Measurements from ENCODE around the gene DUOXA2. TPM values are rescaled to one million over a fixed set of nuclear protein-coding genes. Genes with fewer than 3 reads are reported as not detected.
A peak's percentile ranks its signal among the peaks of the same experiment; 100 is the strongest.

DUOXA2 gene
- total RNA-seq, 4 donors from 2014 or later: 0.49 to 0.62 TPM; not detected in 2

DNA sequence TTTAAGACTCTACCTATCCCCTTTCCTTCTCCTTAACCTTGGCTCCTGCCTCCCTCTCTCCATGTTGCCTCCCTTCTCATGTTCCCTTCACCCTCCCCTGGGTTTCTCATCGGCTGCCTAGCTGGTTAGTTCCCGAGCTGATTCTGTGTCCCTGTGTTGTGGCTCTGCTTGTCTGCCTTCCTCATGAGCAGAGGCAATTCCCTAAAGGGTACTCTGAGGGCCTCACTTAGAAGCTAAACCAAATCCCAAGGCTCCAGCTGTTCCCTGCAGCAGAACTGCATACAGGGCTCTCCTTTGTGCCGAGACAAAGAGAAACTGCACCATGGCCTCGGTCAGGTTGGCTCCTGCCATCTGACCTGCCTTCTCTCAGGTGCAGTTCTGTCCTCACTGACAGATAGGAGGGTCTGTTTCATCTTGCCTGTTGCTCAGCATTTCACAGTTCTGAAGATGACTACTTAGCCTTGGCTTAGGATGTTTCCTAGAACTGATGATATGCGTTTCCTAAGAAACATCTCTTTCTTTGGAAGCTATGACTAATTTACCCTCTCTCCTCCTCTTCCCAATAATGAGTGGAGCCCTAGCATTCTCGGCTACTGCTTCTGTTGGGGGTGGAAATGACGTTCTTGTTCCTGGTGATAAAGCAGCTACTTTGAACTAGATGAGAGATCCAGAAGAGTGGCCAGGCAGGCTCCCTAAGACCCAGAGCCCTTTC, 42.8 kb downstream of the DUOXA2 start:
- no peaks in the 10 kb centered on the region for H3K4me1 ChIP-seq
- WGBS, 2 donors (ENCODE audit: low coverage in 1 of 2): 61 to 63% methylated on average over 4 to 6 of the region's 7 CpGs
- peaks cover 0 to 8% of the 10 kb centered on the region in 2 donors for H3K36me3 ChIP-seq
- H3K27me3 ChIP-seq: no peaks in the 10 kb centered on the region
- H3K9me3 ChIP-seq: no peaks in the 10 kb centered on the region
- no peak overlapping the region for H3K4me3 ChIP-seq
- no peak overlapping the region for H3K27ac ChIP-seq
- no peak for ATAC-seq
- TF ChIP-seq POLR2AphosphoS5 (IDR thresholded peaks at IDR 0.05) (no peak), POLR2A (IDR thresholded peaks at IDR 0.05) (no peak), EP300 (IDR thresholded peaks at IDR 0.05) (no peak)
- TF ChIP-seq, protein P1, sequence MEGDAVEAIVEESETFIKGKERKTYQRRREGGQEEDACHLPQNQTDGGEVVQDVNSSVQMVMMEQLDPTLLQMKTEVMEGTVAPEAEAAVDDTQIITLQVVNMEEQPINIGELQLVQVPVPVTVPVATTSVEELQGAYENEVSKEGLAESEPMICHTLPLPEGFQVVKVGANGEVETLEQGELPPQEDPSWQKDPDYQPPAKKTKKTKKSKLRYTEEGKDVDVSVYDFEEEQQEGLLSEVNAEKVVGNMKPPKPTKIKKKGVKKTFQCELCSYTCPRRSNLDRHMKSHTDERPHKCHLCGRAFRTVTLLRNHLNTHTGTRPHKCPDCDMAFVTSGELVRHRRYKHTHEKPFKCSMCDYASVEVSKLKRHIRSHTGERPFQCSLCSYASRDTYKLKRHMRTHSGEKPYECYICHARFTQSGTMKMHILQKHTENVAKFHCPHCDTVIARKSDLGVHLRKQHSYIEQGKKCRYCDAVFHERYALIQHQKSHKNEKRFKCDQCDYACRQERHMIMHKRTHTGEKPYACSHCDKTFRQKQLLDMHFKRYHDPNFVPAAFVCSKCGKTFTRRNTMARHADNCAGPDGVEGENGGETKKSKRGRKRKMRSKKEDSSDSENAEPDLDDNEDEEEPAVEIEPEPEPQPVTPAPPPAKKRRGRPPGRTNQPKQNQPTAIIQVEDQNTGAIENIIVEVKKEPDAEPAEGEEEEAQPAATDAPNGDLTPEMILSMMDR (IDR thresholded peaks at IDR 0.05): no peak

DNA sequence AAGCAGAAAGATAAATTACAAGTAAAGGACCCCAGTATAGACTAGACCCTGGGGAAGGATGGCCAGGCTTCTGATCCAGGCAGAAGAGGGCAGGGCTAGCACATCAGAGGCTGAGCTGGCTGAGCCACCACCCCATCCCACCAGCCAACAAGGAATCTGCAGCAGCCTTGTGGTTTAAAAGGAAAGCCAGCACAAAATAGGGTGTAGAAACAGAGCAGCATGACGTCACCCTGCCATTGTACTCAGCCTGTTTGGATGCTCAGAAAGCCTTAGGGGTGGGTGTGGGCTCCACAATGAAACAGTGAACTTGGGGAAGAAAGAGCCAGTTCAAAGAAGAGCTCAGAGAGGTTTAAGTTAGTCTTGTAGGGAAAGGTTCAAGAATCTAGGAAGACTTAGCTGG, 43.8 kb downstream of the DUOXA2 start:
- peak; percentile 21 for ATAC-seq
- TF ChIP-seq POLR2A (IDR thresholded peaks at IDR 0.05) (no peak), EP300 (IDR thresholded peaks at IDR 0.05) (no peak), POLR2AphosphoS5 (IDR thresholded peaks at IDR 0.05) (no peak)
- TF ChIP-seq, protein P1 (IDR thresholded peaks at IDR 0.05): no peak
- H3K36me3 ChIP-seq: no peaks in the 10 kb centered on the region
- WGBS, 2 donors (ENCODE audit: low coverage in 1 of 2): 50% methylated on average over 1 of the region's 1 CpG; no CpG with 5 or more reads in 1 of the 2 donors
- H3K4me3 ChIP-seq: no peak overlapping the region
- H3K4me1 ChIP-seq: peaks cover 0 to 7% (median 3%) of the 10 kb centered on the region in 3 donors
- H3K27ac ChIP-seq: no peak overlapping the region
- no peaks in the 10 kb centered on the region for H3K27me3 ChIP-seq
- H3K9me3 ChIP-seq: no peaks in the 10 kb centered on the region

DNA sequence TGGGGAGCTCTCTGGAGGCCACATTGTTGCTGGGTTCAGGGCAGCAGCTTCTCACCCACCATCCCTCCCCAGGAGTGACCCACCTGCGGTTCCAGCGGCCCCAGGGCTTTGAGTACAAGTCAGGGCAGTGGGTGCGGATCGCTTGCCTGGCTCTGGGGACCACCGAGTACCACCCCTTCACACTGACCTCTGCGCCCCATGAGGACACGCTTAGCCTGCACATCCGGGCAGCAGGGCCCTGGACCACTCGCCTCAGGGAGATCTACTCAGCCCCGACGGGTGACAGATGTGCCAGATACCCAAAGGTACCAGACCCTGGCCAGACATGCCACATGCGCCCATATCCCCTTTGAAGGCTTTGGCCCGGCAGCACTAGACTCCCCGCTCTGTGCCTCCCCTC, 47.5 kb downstream of the DUOXA2 start:
- Histone ChIP-seq H3K27me3 (no peaks in the 10 kb centered on the region), H3K36me3 (no peaks in the 10 kb centered on the region), H3K4me1 (peaks cover 0 to 30% (median 5%) of the 10 kb centered on the region in 3 donors), H3K27ac (no peak overlapping the region), H3K4me3 (no peak overlapping the region), H3K9me3 (no peaks in the 10 kb centered on the region)
- TF ChIP-seq, protein P1 (IDR thresholded peaks at IDR 0.05): no peak
- no peak for TF ChIP-seq POLR2AphosphoS5 (IDR thresholded peaks at IDR 0.05)
- no peak for TF ChIP-seq POLR2A (IDR thresholded peaks at IDR 0.05)
- TF ChIP-seq EP300 (IDR thresholded peaks at IDR 0.05): no peak
- WGBS, 2 donors (ENCODE audit: low coverage in 1 of 2): 85 to 94% methylated on average over 3 to 4 of the region's 14 CpGs
- ATAC-seq: no peak

DNA sequence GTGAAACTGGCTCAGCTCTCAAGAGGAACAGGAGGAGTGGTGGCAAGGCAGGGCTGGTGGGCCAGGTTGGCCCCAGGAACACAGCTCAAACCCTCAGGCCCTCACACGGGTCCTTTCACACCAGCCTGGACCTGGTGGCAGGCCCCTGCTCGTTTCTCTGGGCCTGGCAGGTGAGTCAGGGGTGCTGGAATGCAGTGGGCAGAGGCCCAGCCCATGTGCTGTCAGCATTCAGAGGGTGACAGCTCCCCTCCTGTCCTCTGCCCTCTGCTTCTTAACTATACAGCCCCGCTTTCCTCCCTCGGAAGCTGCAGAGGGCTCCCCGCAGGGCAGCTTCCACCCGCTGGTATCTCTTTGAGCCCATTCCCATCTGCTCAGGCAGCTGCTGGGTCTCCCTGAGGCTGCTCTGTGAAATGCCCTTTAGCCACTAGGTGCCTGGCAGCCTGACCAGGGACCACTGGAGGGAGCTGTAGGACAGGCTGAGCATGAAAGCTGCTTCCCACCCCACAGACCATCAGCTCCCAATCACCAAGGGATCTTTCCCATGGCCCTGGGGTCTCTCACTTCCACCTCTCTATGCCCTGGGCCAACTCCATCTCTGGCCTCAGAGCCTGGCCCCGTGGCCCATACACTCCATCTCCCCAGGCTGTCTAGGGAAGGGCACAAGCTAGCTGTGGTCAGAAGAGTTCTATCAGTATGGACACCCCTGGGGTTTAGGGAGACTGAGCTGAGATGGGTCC, 48.8 kb downstream of the DUOXA2 start:
- H3K36me3 ChIP-seq: no peaks in the 10 kb centered on the region
- H3K27me3 ChIP-seq: no peaks in the 10 kb centered on the region
- H3K4me1 ChIP-seq: peaks cover 0 to 38% (median 5%) of the 10 kb centered on the region in 3 donors
- peak; percentile 61 for ATAC-seq
- H3K4me3 ChIP-seq: no peak overlapping the region
- WGBS, 2 donors (ENCODE audit: low coverage in 1 of 2): 0% methylated on average over 6 of the region's 7 CpGs; no CpG with 5 or more reads in 1 of the 2 donors
- H3K9me3 ChIP-seq: no peaks in the 10 kb centered on the region
- TF ChIP-seq, protein P1 (IDR thresholded peaks at IDR 0.05): peak in 3 of 4 experiments; percentile 84 to 91 (median 89)
- TF ChIP-seq EP300 (IDR thresholded peaks at IDR 0.05): no peak
- TF ChIP-seq POLR2A (IDR thresholded peaks at IDR 0.05): no peak
- H3K27ac ChIP-seq: no peak overlapping the region

Measured in gastroesophageal sphincter (tissue), 4 donors.